Measurements from ENCODE around the gene ANK2. TPM values are rescaled to one million over a fixed set of nuclear protein-coding genes. Genes with fewer than 3 reads are reported as not detected.

Gene ANK2
- total and polyA plus RNA-seq, 2 of the 13 experiments (the other 11 are each of a cell fraction or from before 2014, with no cell fraction given): 2.7 to 15.1 TPM

DNA sequence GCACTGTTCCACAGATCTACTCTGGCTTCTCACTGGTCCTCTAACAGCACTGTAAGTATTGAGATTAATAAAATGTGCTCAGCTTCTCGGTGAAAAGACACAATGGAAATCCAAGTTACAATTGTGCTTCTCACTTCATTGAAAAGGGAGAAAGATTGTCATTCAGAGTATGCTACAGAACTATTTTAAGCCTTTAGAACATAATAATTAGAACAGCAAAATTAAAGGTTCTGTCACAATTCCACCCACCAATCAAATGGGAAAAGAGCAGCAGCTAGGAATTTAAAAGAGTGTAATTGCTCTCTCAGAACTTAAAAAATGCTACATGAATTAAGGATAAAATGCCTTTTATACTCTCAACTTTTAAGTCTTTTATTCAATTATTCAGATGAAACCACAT lies 329.4 kb downstream of the ANK2 start:
- CTCF ChIA-PET (ENCODE audit: low intra/inter-chr PET ratio, low total read pairs): no interaction called here
- 73% methylated on average over 1 of the region's 1 CpG for WGBS (ENCODE audit: low lambda C conversion rate)
- Histone ChIP-seq H3K27ac (ENCODE audit: extremely low read length, insufficient read depth, low read length) (no peak overlapping the region), H3K4me3 (replicated peaks in 1 of 3; ENCODE audit: insufficient read depth in 1 of 3, low read depth in 2 of 3, low read length in 3 of 3) (no peak overlapping the region), H3K9ac (ENCODE audit: insufficient read depth, low read depth, low read length) (no peak overlapping the region), H3K4me2 (ENCODE audit: low read depth, low read length) (no peak overlapping the region), H3K9me3 (ENCODE audit: low read length) (no peaks in the 10 kb centered on the region), H3K4me1 (ENCODE audit: insufficient read depth, low read length) (no peaks in the 10 kb centered on the region), H2AFZ (ENCODE audit: low read length) (no peak overlapping the region), H4K20me1 (ENCODE audit: insufficient read depth, low read length) (no peaks in the 10 kb centered on the region), H3K79me2 (ENCODE audit: insufficient read depth, low read length) (no peaks in the 10 kb centered on the region), H3K36me3 (replicated peaks in 1 of 2; ENCODE audit: control insufficient read depth in 1 of 2, insufficient read depth in 2 of 2, low read length in 2 of 2) (no peaks in the 10 kb centered on the region), H3K27me3 (ENCODE audit: control insufficient read depth in 1 of 2, insufficient read depth in 2 of 2, low read length in 2 of 2) (no peaks in the 10 kb centered on the region)
- intact Hi-C loops (cut with micrococcal nuclease; ENCODE audit: unreplicated experiment): no loop called here
- DNase-seq (ENCODE audit: low spot score): no peak
- TF ChIP-seq, protein P1, sequence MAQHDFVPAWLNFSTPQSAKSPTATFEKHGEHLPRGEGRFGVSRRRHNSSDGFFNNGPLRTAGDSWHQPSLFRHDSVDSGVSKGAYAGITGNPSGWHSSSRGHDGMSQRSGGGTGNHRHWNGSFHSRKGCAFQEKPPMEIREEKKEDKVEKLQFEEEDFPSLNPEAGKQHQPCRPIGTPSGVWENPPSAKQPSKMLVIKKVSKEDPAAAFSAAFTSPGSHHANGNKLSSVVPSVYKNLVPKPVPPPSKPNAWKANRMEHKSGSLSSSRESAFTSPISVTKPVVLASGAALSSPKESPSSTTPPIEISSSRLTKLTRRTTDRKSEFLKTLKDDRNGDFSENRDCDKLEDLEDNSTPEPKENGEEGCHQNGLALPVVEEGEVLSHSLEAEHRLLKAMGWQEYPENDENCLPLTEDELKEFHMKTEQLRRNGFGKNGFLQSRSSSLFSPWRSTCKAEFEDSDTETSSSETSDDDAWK (CRISPR knock-in tag; IDR thresholded peaks at IDR 0.05): no peak
- BruUV-seq (replicated peaks): no TSS peak
- POLR2A ChIA-PET: no interaction called here
- FAIRE-seq: no peak
- no peak for ATAC-seq
- in situ Hi-C loops (cut with HindIII; ENCODE audit: extremely low pct_ligation_motif_present, low pct_unique_long_range_greater_than_20kb): no loop called here

DNA sequence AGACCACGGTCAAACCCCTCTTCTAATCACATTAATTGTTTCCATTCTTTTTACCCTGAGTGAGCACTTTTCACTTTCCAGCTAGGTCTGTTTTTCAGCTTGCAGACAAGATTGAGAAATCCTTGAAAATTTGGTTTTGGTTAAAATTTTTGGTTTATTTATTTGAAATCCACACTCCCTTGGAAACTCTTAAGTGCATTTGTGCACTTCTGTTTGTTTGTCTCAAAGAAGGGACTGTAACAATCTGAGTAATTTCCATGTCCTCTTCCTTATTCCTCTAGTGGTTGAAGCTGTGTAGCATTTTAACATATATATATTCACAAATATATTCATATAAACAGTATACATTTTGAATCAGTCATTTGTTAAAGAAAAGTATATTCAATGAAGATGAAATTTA lies 333.3 kb downstream of the ANK2 start:
- in situ Hi-C loops (cut with HindIII; ENCODE audit: extremely low pct_ligation_motif_present, low pct_unique_long_range_greater_than_20kb): no loop called here
- DNase-seq (ENCODE audit: low spot score): no peak
- POLR2A ChIA-PET: no interaction called here
- H3K4me2 ChIP-seq (ENCODE audit: low read depth, low read length): no peak overlapping the region
- H3K4me1 ChIP-seq (ENCODE audit: insufficient read depth, low read length): no peaks in the 10 kb centered on the region
- H3K27ac ChIP-seq (ENCODE audit: extremely low read length, insufficient read depth, low read length): no peak overlapping the region
- no peak overlapping the region for H2AFZ ChIP-seq (ENCODE audit: low read length)
- intact Hi-C loops (cut with micrococcal nuclease; ENCODE audit: unreplicated experiment): no loop called here
- H3K79me2 ChIP-seq (ENCODE audit: insufficient read depth, low read length): no peaks in the 10 kb centered on the region
- no peak overlapping the region for H3K4me3 ChIP-seq (replicated peaks in 1 of 3; ENCODE audit: insufficient read depth in 1 of 3, low read depth in 2 of 3, low read length in 3 of 3)
- no TSS peak for BruUV-seq (replicated peaks)
- CTCF ChIA-PET (ENCODE audit: low intra/inter-chr PET ratio, low total read pairs): no interaction called here
- 95% methylated on average over 1 of the region's 1 CpG for WGBS (ENCODE audit: low lambda C conversion rate)
- no peak for TF ChIP-seq ZNF747 (CRISPR knock-in tag; IDR thresholded peaks at IDR 0.05; ENCODE audit: borderline replicate concordance)
- no peak for TF ChIP-seq CCAR2 (optimal IDR thresholded peaks at IDR 0.05; ENCODE audit: low read depth, low read length)
- TF ChIP-seq SAP130 (CRISPR knock-in tag; IDR thresholded peaks at IDR 0.05; ENCODE audit: low read depth): no peak
- no peak for TF ChIP-seq PRDM4 (CRISPR knock-in tag; IDR thresholded peaks at IDR 0.05; ENCODE audit: borderline replicate concordance)
- no peak for TF ChIP-seq HDAC2 (CRISPR knock-in tag; IDR thresholded peaks at IDR 0.05)
- no peak for TF ChIP-seq ZSCAN12 (CRISPR knock-in tag; IDR thresholded peaks at IDR 0.05)
- ATAC-seq: no peak
- H4K20me1 ChIP-seq (ENCODE audit: insufficient read depth, low read length): no peaks in the 10 kb centered on the region
- no peak overlapping the region for H3K9ac ChIP-seq (ENCODE audit: insufficient read depth, low read depth, low read length)
- FAIRE-seq: no peak
- no peaks in the 10 kb centered on the region for H3K9me3 ChIP-seq (ENCODE audit: low read length)
- H3K36me3 ChIP-seq (replicated peaks in 1 of 2; ENCODE audit: control insufficient read depth in 1 of 2, insufficient read depth in 2 of 2, low read length in 2 of 2): no peaks in the 10 kb centered on the region
- no peaks in the 10 kb centered on the region; a peak in 1 of 5 replicates for H3K27me3 ChIP-seq (ENCODE audit: control insufficient read depth in 1 of 2, insufficient read depth in 2 of 2, low read length in 2 of 2)
